GM10248 (cell line): Measurements from ENCODE around the gene INPP5D.

Source experiments
- CTCF ChIA-PET: fragments of 300-600 bp; sonication (Branson Sonifier 250); formaldehyde crosslinking; extraction: SDS; loops from one replicate; lab custom pipeline; 2021; ENCODE audit warnings: antibody characterized with exemption; lab: Yijun Ruan, JAX
- POLR2A ChIA-PET: fragments of 350-650 bp; sonication (Branson Sonifier 250); formaldehyde crosslinking; extraction: SDS; loops from one replicate; lab custom pipeline; 2020; ENCODE audit warnings: antibody characterized with exemption; lab: Yijun Ruan, JAX
- DNase-seq: peaks from one replicate; pipeline ENCODE4 v3.0.0; 2012; ENCODE audit errors: extremely low spot score
- TF ChIP-seq, protein P1 (sequence below): IDR thresholded peaks from 2 replicates; pipeline ENCODE4 v1.5.1; 2012; ENCODE audit warnings: mild to moderate bottlenecking, low read depth; ENCODE audit errors: extremely low read depth, missing control alignments, control extremely low read depth

The INPP5D gene

DNA sequence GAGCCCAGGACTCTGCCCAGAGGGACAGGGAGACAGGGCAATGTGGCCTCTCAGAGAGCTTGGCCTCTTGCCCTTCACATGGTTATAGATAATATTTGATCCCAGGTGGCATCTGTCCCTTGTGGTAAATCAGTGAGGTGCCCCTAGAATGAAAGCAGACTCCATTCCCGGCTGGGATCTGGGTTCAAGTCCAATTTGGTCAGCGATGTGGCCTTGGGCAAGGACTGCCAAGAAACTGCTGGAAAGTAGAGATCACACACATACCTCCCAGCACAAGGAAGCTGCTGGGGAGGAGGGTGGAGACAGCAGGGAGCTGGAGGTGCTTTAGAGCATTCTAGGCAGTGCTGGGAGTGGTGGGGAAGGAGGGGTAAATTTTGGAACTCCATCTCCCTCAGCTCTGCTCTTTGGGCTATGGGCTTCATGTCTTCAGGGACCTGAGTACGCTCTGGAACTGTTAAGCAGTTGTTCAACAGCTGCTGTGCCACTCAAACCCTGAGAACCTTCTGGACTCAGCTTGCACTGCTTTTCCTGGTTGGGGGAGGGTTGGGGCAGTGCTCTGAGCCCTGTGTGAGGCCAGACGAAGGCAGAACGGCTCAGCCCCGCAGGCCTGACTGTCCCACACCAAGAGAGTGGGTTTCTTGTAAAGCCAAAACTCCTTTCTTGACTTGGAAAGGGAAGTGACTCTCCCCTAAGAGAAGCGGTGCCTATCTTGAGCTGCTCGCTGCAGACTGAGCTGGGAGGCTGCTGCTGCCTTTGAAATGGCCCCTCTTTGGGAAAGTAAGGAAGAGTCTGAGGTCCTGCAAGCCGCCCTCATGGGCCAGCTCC, 23.0 kb downstream of the INPP5D start:
- POLR2A ChIA-PET = interaction anchor here (0.7 to 4.1 kb wide), 5 partner anchors 9 to 24 kb away, joined by 4 to 28 read pairs (median 4); partner anchors contain the start of gene INPP5D
- no peak for DNase-seq
- TF ChIP-seq, protein P1, sequence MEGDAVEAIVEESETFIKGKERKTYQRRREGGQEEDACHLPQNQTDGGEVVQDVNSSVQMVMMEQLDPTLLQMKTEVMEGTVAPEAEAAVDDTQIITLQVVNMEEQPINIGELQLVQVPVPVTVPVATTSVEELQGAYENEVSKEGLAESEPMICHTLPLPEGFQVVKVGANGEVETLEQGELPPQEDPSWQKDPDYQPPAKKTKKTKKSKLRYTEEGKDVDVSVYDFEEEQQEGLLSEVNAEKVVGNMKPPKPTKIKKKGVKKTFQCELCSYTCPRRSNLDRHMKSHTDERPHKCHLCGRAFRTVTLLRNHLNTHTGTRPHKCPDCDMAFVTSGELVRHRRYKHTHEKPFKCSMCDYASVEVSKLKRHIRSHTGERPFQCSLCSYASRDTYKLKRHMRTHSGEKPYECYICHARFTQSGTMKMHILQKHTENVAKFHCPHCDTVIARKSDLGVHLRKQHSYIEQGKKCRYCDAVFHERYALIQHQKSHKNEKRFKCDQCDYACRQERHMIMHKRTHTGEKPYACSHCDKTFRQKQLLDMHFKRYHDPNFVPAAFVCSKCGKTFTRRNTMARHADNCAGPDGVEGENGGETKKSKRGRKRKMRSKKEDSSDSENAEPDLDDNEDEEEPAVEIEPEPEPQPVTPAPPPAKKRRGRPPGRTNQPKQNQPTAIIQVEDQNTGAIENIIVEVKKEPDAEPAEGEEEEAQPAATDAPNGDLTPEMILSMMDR = no peak
- CTCF ChIA-PET = interaction anchor here (0.7 to 4.9 kb wide), 8 partner anchors 9 to 60 kb away, joined by 3 to 55 read pairs (median 7); partner anchors contain the start of gene INPP5D

DNA sequence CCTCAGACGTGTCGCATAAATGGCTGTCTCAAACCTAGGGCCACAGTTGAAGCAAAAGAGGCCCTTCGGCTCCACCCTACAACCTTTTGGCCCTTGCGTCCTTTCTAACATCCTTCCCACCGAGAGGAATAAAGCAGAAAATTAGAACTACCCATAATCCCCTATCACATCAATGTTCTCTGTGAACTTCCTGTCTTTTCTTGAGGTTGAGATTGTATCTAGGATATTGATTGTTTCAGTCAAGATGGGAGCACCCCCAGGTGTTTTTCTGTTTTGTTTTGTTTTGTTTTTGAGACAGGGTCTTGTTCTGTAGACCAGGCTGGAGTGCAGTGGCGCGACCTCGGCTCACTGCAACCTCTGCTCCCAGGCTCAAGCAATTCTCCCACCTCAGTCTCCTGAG, 23.6 kb downstream of the INPP5D start:
- TF ChIP-seq, protein P1 = no peak
- CTCF ChIA-PET = interaction anchor here (2.6 to 4.9 kb wide), 3 partner anchors 16 to 30 kb away, joined by 10 to 55 read pairs (median 51); partner anchors contain the start of gene INPP5D

DNA sequence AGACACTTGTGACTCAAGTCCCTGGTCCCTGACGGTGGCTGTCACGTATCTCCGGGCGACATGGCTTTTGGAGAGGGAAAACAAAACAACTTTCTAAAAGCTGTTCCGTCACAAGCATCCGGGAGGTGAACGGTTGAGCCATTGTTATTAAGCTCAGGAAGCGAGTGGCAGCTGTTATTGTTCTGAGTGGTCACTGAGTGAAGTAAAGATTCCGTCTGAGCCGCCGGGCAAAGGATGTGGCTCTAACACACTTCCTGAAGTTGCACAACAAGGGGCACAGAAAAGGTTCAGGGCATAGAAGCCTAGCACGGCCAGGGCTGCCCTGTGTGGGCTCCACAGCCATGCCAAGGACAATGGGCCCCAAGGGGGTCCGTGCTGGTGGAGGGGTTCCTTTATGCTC, 24.3 kb downstream of the INPP5D start:
- no peak for DNase-seq
- ChIA-PET POLR2A (interaction anchor here (4.1 kb wide), 1 partner anchor 24 kb away, joined by 28 read pairs; the partner anchor contains the start of gene INPP5D), CTCF (interaction anchor here (1.1 to 4.9 kb wide), 4 partner anchors 15 to 31 kb away, joined by 3 to 55 read pairs (median 30); partner anchors contain the start of gene INPP5D)
- TF ChIP-seq, protein P1 = no peak

More for the DNA sequence above, 23.6 kb downstream of the INPP5D start:
- POLR2A ChIA-PET = interaction anchor here (0.7 to 4.1 kb wide), 2 partner anchors 9 to 23 kb away, joined by 4 to 28 read pairs; partner anchors contain the start of gene INPP5D
- DNase-seq = no peak

DNA sequence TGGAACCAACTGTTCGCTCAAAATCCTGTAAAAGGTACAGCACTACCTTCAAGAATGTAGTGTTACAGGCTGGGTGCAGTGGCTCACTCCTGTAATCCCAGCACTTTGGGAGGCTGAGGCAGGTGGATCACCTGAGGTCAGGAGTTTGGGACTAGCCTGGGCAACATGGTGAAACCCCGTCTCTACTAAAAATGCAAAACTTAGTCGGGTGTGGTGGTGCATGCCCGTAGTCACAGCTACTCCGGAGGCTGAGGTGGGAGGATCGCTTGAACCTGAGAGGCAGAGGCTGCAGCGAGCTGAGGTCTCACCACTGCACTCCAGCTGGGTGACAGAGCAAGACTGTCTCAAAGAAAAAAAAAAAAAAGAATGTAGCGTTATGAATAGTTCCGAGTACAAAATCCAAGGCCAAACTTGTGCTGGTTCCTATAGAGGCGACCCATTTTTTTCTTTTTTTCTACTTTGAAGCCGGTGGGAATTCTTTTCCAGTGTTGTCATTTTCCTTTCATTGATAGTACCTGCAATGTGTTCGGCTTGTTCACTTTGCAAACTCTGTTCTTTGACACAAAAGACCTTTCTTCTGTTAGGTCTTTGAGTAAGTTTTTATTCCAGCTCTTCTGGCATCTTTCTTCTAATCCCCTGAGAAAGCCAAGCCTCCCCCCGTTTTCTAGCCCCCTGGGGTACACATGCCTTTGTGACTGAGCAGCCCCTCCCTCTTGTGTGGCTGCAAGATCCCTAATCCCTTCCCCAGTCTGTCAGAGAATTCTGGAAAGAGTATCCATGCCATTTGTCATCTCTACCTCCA, 25.1 kb downstream of the INPP5D start:
- DNase-seq = no peak
- ChIA-PET CTCF (interaction anchor here (1.1 to 4.6 kb wide), 2 partner anchors 14 to 32 kb away, joined by 3 to 51 read pairs; no protein-coding TSS in a partner anchor), POLR2A (interaction anchor here (4.1 kb wide), 1 partner anchor 25 kb away, joined by 28 read pairs; the partner anchor contains the start of gene INPP5D)
- TF ChIP-seq, protein P1 = no peak

DNA sequence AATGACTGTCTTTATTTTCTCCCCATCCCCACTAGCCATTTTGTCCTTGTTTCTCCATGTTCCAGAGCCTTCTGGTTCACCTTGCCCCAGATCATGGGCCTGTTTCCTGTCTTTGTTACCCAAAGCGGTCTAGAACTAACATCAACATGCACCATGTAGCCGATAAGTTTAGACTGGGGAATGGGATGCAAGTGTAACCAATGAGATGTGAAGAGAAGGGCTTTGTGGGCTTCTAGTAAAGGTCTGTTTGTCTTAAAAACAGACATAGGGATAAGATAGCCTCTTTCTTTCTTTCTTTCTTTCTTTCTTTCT, 25.7 kb downstream of the INPP5D start:
- no peak for DNase-seq
- TF ChIP-seq, protein P1 = no peak
- POLR2A ChIA-PET = interaction anchor here (2.6 kb wide), 1 partner anchor 14 kb away, joined by 7 read pairs; no protein-coding TSS in a partner anchor
- CTCF ChIA-PET = interaction anchor here (1.6 kb wide), 1 partner anchor 25 kb away, joined by 12 read pairs; the partner anchor contains the start of gene INPP5D
